K562 treated with DMSO at 1 percent for 48 hours (cell line): ENCODE measurements around the gene ZNF385C. TPM values are rescaled to one million over a fixed set of nuclear protein-coding genes. Genes with fewer than 3 reads are reported as not detected.

Experiments used
- total RNA-seq: library from RNA; unstranded; fragments of 300-600 nt; gene quantifications from 2 replicates; pipeline ENCODE4 v1.2.3, GENCODE V29; 2022; ENCODE audit warnings: low replicate concordance; ENCODE audit errors: extremely low read depth

ZNF385C gene, protein sequence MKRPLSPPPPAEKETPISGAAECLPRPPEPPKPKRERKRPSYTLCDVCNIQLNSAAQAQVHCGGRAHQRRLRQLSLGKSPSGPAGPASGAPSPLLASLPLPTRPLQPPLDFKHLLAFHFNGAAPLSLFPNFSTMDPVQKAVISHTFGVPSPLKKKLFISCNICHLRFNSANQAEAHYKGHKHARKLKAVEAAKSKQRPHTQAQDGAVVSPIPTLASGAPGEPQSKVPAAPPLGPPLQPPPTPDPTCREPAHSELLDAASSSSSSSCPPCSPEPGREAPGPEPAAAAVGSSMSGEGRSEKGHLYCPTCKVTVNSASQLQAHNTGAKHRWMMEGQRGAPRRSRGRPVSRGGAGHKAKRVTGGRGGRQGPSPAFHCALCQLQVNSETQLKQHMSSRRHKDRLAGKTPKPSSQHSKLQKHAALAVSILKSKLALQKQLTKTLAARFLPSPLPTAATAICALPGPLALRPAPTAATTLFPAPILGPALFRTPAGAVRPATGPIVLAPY
- not detected in 2 replicates for total RNA-seq

DNA sequence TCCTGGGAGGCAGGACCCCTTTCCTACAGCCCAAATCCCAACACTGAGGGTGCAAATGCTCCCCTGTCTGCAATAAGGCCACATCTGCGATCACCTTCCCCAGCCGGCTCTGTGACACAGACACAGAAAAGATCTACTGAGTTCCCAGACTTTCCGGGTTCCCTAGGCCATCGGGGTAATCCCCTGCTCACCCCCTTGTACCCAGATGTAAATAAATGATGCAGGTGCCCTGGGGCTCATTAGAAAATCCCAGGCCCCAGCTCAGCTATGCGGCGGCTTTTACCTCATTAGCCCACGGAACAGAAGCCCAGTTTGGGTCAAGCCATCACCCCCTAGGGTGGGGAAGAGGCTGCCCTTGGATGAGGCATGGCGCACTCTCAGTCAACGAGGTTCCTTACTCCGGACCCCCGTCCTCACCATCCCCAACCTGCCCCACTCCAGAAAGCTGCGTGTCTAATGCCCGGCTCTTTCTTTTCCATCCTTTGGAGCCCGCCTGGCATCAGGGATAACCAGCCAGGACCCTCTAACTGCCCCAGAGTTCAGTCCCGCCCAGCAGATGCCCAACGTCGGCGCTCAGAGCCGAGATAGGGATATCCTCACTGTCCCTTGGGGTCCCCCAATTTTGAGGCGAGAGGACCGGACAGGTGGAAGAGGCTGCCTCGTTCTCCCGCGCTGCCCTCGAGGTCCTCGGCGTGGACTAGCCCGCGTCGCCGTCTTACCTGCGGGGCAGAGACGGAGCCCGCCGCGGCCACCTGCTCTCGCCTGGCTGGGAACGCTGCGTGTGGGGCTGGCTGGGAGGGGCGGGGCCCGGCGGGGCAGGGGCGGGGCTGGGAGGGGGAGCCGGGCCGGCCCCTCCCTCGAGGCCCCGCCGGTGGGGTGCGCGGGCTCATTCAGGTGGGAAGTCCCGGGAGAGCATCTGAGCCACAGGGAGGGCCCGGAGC, at the start of gene ZNF385C:
TSS of gene ZNF385C (minus strand) at position 783 of the 941 bp plus-strand sequence. CDS start 35,417 bp downstream, outside the sequence.

GRCh38 chr17:42122371-42123303, 24.4 kb upstream of the ZNF385C start, which contains the start of gene HSPB9:
TSS of gene HSPB9 (plus strand) at chr17:42122804. CDS start at chr17:42122851, 47 bp downstream.

GRCh38 chr17:42120770-42121769, 22.8 kb upstream of the ZNF385C start, which contains the start of gene KAT2A:
TSS of gene KAT2A (minus strand) at chr17:42121367. CDS start at chr17:42121304, 63 bp downstream.

DNA sequence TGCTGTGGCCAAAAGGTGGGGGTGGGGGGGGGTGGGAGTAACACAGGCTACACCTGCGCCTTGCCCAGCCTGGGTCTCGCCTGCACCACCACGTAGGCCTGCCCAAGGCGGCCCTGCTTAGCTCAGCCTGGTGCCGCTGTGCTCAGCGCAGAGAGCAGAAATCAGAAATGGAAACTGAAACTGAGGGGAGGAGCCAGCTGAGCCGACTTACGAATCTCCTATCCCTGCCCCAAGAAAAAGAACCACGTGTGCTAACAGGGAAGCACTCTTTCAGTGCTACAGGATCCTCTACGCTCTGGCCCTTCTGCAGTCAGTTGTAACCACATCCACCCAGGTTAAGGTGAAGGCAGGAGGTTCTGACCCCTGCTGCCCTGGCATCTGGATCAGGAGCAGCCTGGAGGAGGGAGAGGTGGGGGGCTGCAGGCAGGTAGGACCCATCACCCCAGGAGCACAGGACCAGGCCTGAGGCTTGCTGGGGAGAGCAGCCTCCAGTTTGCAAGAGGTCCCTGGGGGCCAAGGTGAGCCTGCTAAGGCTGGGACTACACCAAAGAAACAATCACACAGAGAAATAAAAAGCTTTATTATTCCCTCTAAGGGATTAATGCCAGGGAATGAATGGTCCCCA, 14.4 kb upstream of the ZNF385C start, which contains the start of gene DHX58:
TSS of gene DHX58 (minus strand) at position 163 of the 625 bp plus-strand sequence. CDS start 822 bp downstream, outside the sequence.

DNA sequence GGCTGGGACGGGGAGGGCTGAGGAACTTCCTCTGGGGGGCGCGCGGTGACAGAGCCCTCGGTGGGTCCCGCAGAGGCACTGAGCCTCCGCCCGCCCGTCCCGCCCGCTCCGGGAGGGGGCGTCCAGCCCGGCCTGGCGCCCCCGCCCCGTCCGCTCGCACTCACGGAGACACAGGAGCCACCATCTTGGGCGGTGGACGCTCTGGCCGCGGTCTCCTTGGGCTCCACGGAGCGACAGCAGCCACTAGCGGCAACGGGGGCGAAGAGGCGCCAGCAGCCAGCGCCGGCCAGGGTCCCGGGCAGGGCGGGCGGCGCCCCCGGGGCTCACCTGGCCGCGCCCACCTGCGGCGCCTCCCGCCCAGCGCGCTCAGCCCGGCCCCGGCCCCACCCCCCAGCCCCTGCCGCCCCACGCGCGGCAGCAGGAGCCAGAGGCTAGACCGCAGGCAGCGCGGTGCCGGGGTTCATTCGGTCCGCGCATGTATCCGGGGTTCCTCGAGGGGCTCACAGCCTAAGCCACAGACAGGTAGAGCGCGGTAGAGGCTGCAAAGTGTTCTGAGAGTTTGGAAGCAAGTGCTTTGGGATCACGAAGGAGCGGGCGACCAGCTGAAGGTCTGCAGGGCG, 47.8 kb downstream of the ZNF385C start, which contains the start of gene C17orf113:
TSS of gene C17orf113 (minus strand) at position 209 of the 620 bp plus-strand sequence. CDS start 7,225 bp downstream, outside the sequence.

GRCh38 chr17:42019509-42020404, 78.5 kb downstream of the ZNF385C start, which contains the start of gene NKIRAS2:
TSS of gene NKIRAS2 (plus strand) at chr17:42020090. CDS start at chr17:42021578, 1,488 bp downstream.

GRCh38 chr17:42016941-42017865, 81.1 kb downstream of the ZNF385C start, which contains the start of gene DNAJC7:
TSS of gene DNAJC7 (minus strand) at chr17:42017439. CDS start at chr17:42017416, 23 bp downstream.

Other genes starting within 250 kb of the ZNF385C start
- not detected in 2 replicates for gene KLHL11, start 233.1 kb downstream of the ZNF385C start, total RNA-seq
- not detected in 2 replicates for gene ACLY, start 179.5 kb downstream of the ZNF385C start, total RNA-seq
- not detected in 2 replicates for gene ODAD4, start 167.9 kb downstream of the ZNF385C start, total RNA-seq
- gene CNP, start 131.7 kb downstream of the ZNF385C start, total RNA-seq, result not detected in 2 replicates
- gene DNAJC7, start 81.0 kb downstream of the ZNF385C start, total RNA-seq, result 468 TPM in 1 of 2 replicates, not detected in the other
- gene NKIRAS2, start 78.4 kb downstream of the ZNF385C start, total RNA-seq, result not detected in 2 replicates
- gene C17orf113, start 47.9 kb downstream of the ZNF385C start, total RNA-seq, result not detected in 2 replicates
- not detected in 2 replicates for gene DHX58, start 14.2 kb upstream of the ZNF385C start, total RNA-seq
- not detected in 2 replicates for gene KAT2A, start 22.9 kb upstream of the ZNF385C start, total RNA-seq
- gene HSPB9, start 24.3 kb upstream of the ZNF385C start, total RNA-seq, result not detected in 2 replicates
- gene RAB5C, start 56.5 kb upstream of the ZNF385C start, total RNA-seq, result not detected in 2 replicates
- gene KCNH4, start 82.7 kb upstream of the ZNF385C start, total RNA-seq, result not detected in 2 replicates
- not detected in 2 replicates for gene HCRT, start 87.0 kb upstream of the ZNF385C start, total RNA-seq
- not detected in 2 replicates for gene GHDC, start 96.0 kb upstream of the ZNF385C start, total RNA-seq
- gene STAT5B, start 177.9 kb upstream of the ZNF385C start, total RNA-seq, result 69.5 TPM in 1 of 2 replicates, not detected in the other
- 406 TPM in 1 of 2 replicates, not detected in the other for gene STAT5A, start 190.0 kb upstream of the ZNF385C start, total RNA-seq